ENCODE measurements around the gene REXO5. TPM values are rescaled to one million over a fixed set of nuclear protein-coding genes. Genes with fewer than 3 reads are reported as not detected.

Gene REXO5
- total RNA-seq, 1 donor from 2014 or later = 5.9 TPM

Other genes starting within 250 kb of the REXO5 start
- not detected for gene ACSM2B, start 230.2 kb upstream of the REXO5 start, total RNA-seq (ENCODE audit: unreplicated experiment)
- not detected for gene ACSM1, start 108.8 kb upstream of the REXO5 start, total RNA-seq (ENCODE audit: unreplicated experiment)
- 30.1 TPM for gene THUMPD1, start 64.7 kb upstream of the REXO5 start, total RNA-seq (ENCODE audit: unreplicated experiment)
- 0.91 TPM for gene ACSM3, start 42.5 kb upstream of the REXO5 start, total RNA-seq (ENCODE audit: unreplicated experiment)
- gene ERI2, start 55 bp upstream of the REXO5 start, total RNA-seq (ENCODE audit: unreplicated experiment) = 14.2 TPM
- 15.3 TPM for gene DCUN1D3, start 93.8 kb downstream of the REXO5 start, total RNA-seq (ENCODE audit: unreplicated experiment)
- gene LYRM1, start 94.2 kb downstream of the REXO5 start, total RNA-seq (ENCODE audit: unreplicated experiment) = 23.2 TPM

Measured in glutamatergic neuron (in vitro differentiated cells).